Measurements from ENCODE around the gene ZNF384.

DNA sequence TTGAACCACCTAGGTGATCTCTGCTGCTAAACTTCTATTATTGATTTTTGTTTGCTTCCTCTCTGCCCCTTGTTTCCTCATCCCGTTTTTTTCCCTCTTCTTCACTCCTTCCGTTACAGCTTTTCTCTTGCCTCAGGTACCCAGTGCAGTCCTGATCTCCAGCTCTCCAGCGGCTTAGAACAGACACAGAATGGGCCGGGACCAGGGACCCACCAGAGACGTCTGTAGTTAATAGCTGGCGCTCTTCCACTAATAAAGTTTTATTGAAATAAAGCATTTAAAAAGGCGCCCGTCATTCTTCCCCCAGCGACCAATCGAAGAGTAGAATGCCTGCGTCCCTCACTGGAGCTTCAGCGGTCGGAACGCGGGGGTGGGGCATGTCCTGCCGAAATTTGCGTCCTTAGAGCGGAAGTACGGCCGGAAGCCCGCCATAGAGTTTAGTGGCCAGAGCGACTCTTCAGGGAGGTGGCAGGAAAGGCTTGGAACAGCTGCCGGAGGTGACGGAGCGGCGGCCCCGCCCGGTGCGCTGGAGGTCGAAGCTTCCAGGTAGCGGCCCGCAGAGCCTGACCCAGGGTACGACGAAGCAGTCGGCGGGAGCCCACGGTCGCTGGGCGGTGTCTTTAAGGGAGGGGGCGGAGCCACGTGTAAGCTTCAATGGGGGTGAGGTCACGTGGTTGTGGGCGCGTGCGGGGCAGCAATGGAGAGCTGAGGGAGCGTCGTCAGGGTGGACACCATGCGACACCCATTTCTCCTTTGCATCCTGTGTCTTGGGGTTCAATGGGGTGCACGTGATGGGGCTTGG lies 34.6 kb upstream of the ZNF384 start, which contains the start of gene COPS7A:
- peak; percentile 88 to 91 for TF ChIP-seq EP300 (IDR thresholded peaks at IDR 0.05)
- TF ChIP-seq POLR2A (IDR thresholded peaks at IDR 0.05): peak in 1 of 2 donors; percentile 47
- TF ChIP-seq, protein P1, sequence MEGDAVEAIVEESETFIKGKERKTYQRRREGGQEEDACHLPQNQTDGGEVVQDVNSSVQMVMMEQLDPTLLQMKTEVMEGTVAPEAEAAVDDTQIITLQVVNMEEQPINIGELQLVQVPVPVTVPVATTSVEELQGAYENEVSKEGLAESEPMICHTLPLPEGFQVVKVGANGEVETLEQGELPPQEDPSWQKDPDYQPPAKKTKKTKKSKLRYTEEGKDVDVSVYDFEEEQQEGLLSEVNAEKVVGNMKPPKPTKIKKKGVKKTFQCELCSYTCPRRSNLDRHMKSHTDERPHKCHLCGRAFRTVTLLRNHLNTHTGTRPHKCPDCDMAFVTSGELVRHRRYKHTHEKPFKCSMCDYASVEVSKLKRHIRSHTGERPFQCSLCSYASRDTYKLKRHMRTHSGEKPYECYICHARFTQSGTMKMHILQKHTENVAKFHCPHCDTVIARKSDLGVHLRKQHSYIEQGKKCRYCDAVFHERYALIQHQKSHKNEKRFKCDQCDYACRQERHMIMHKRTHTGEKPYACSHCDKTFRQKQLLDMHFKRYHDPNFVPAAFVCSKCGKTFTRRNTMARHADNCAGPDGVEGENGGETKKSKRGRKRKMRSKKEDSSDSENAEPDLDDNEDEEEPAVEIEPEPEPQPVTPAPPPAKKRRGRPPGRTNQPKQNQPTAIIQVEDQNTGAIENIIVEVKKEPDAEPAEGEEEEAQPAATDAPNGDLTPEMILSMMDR (IDR thresholded peaks at IDR 0.05): peak in 1 of 5 experiments; percentile 42
